ENCODE measurements around the gene OPRM1. TPM values are rescaled to one million over a fixed set of nuclear protein-coding genes. Genes with fewer than 3 reads are reported as not detected.

Gene OPRM1
- total and polyA plus RNA-seq, 4 experiments from 2014 or later, result not detected

DNA sequence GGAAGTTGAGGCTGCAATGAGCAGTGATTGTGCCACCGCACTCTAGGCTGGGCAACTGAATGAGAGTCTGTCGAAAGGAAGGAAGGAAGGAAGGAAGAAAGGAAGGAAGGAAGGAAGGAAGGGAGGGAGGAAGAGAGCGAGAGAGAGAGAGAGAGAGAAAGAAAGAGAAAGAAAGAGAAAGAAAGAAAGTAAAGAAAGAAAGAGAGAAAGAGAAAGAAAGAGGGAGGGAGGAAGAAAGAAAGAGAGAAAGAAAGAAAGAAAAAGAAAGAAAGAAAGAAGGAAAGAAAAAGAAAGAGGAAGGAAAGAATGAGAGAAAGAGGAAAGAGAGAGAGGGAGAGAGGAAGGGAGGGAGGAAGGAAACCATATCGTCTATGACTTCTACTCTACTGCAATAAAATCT, 60.2 kb downstream of the OPRM1 start:
- Histone ChIP-seq H3K27me3 (ENCODE audit: insufficient read depth, low read length) (no peaks in the 10 kb centered on the region), H3K4me1 (ENCODE audit: insufficient read depth, low read length) (no peaks in the 10 kb centered on the region), H3K36me3 (ENCODE audit: insufficient read depth, low read length) (no peaks in the 10 kb centered on the region), H3K27ac (ENCODE audit: low read depth, low read length) (no peak overlapping the region), H3K4me3 (ENCODE audit: low read length in 2 of 2) (no peak overlapping the region), H3K9me3 (ENCODE audit: control insufficient read depth in 1 of 2, low read length in 2 of 2) (no peaks in the 10 kb centered on the region)
- Mint-ChIP-seq H3K4me1 (no peaks in the 10 kb centered on the region), H3K27me3 (peaks cover 15 to 21% of the 10 kb centered on the region in 2 donors), H3K4me3 (no peak overlapping the region), H3K36me3 (no peaks in the 10 kb centered on the region), H3K27ac (no peak overlapping the region), H3K9me3 (peaks cover 0 to 5% (median under 1%) of the 10 kb centered on the region in 8 donors)
- intact Hi-C loops (cut with micrococcal nuclease), result no loop called here
- POLR2A ChIA-PET (ENCODE audit: partially characterized antibody), result no interaction called here
- CTCF ChIA-PET (ENCODE audit: partially characterized antibody), result no interaction called here
- DNase-seq, result no peak

DNA sequence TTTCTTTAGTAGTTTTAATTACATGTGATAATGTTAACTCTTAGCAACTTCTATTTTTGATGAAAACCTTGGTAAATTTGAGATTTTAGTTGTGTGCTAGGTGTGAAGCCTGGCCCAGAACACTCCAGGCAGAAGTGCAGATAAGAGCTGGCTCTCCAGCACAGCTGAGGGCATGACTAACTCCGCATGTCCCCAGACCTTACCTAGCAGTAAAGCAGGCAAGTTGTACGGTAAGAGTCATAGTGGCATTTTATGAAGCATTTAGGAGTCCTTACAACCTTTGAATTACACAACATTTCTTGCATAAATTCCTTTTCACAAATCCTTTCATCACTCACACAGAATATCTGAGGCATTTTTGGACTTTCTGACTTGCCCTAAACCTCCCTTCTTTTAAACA, 67.2 kb downstream of the OPRM1 start:
- Histone ChIP-seq H3K27ac (ENCODE audit: low read depth, low read length) (no peak overlapping the region), H3K9me3 (ENCODE audit: control insufficient read depth in 1 of 2, low read length in 2 of 2) (no peaks in the 10 kb centered on the region), H3K4me3 (ENCODE audit: low read length in 2 of 2) (no peak overlapping the region), H3K27me3 (ENCODE audit: insufficient read depth, low read length) (no peaks in the 10 kb centered on the region), H3K36me3 (ENCODE audit: insufficient read depth, low read length) (no peaks in the 10 kb centered on the region), H3K4me1 (ENCODE audit: insufficient read depth, low read length) (no peaks in the 10 kb centered on the region)
- Mint-ChIP-seq H3K36me3 (no peaks in the 10 kb centered on the region), H3K4me1 (no peaks in the 10 kb centered on the region), H3K27me3 (peaks cover 9 to 12% of the 10 kb centered on the region in 2 donors), H3K4me3 (no peak overlapping the region), H3K27ac (no peak overlapping the region), H3K9me3 (peaks cover 0 to 13% (median 5%) of the 10 kb centered on the region in 8 donors)
- intact Hi-C loops (cut with micrococcal nuclease), result no loop called here
- POLR2A ChIA-PET (ENCODE audit: partially characterized antibody), result no interaction called here
- CTCF ChIA-PET (ENCODE audit: partially characterized antibody), result no interaction called here
- DNase-seq, result no peak

DNA sequence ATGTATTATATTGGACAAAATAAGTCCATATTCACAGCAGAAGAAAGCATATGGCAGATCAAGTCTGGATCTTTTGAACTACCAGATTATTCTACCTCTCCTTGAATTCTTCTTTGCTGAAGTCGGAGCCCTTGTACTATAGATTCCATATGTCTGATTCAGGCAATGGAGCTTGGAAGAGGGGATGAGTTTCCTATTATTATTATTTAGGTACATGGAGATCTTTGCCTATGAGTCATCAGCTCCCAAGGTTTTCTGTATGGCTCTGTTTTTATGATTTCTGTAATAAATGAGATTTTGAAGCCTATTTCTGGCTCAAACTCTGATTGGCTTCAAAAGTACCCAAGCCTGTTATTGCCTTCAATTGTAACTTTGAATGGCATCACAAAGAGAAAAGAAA, 72.0 kb downstream of the OPRM1 start:
- Histone ChIP-seq H3K36me3 (ENCODE audit: insufficient read depth, low read length) (no peaks in the 10 kb centered on the region), H3K27ac (ENCODE audit: low read depth, low read length) (no peak overlapping the region), H3K9me3 (ENCODE audit: control insufficient read depth in 1 of 2, low read length in 2 of 2) (no peaks in the 10 kb centered on the region), H3K27me3 (ENCODE audit: insufficient read depth, low read length) (no peaks in the 10 kb centered on the region), H3K4me1 (ENCODE audit: insufficient read depth, low read length) (no peaks in the 10 kb centered on the region), H3K4me3 (ENCODE audit: low read length in 2 of 2) (no peak overlapping the region)
- ChIA-PET POLR2A (ENCODE audit: partially characterized antibody) (no interaction called here), CTCF (ENCODE audit: partially characterized antibody) (no interaction called here)
- H3K9me3 Mint-ChIP-seq, result peaks cover 0 to 8% (median 0%) of the 10 kb centered on the region in 8 donors
- peaks cover 7 to 11% of the 10 kb centered on the region in 2 donors for H3K27me3 Mint-ChIP-seq
- no peak overlapping the region for H3K27ac Mint-ChIP-seq
- intact Hi-C loops (cut with micrococcal nuclease), result no loop called here
- no peaks in the 10 kb centered on the region for H3K4me1 Mint-ChIP-seq
- H3K36me3 Mint-ChIP-seq, result no peaks in the 10 kb centered on the region
- no peak overlapping the region for H3K4me3 Mint-ChIP-seq
- no peak for DNase-seq

DNA sequence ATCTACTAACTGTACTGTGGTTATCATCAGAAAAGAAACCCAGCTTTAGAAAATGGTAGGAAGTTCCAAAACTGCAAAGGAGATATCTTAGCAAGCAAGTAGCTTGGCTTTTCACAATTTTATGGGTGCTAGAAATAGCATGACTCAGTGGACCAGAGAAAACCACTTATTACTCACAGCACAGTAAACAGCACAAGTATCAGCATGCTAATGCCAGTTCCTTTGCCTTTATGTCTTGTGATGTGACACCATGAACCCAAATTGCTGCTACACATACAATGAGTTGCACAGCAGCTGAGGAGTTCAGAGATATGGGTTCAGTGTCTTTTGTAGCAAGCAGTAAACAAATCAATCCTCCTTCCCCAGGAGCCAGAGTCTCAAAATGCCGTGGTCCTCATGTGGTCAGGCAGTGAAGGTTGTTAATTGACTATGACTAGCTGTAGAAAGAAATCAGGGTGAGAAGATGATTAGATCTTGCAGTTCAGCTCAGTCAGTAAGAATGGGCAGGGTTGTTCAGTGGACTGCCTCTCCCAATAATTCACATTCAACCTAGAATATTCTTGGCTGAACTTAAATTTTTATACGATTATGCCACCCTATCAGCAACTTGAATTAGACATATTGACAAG, 73.3 kb downstream of the OPRM1 start:
- H3K4me3 Mint-ChIP-seq, result no peak overlapping the region
- H3K4me3 ChIP-seq (ENCODE audit: low read length in 2 of 2), result no peak overlapping the region
- no peak overlapping the region for H3K27ac Mint-ChIP-seq
- CTCF ChIA-PET (ENCODE audit: partially characterized antibody), result no interaction called here
- H3K4me1 Mint-ChIP-seq, result no peaks in the 10 kb centered on the region
- no peaks in the 10 kb centered on the region for H3K9me3 ChIP-seq (ENCODE audit: control insufficient read depth in 1 of 2, low read length in 2 of 2)
- no peak for DNase-seq
- H3K27ac ChIP-seq (ENCODE audit: low read depth, low read length), result no peak overlapping the region
- H3K9me3 Mint-ChIP-seq, result peaks cover 0 to 4% (median 0%) of the 10 kb centered on the region in 8 donors
- POLR2A ChIA-PET (ENCODE audit: partially characterized antibody), result no interaction called here
- H3K36me3 ChIP-seq (ENCODE audit: insufficient read depth, low read length), result no peaks in the 10 kb centered on the region
- intact Hi-C loops (cut with micrococcal nuclease), result no loop called here
- no peaks in the 10 kb centered on the region for H3K27me3 ChIP-seq (ENCODE audit: insufficient read depth, low read length)
- no peaks in the 10 kb centered on the region for H3K4me1 ChIP-seq (ENCODE audit: insufficient read depth, low read length)
- peaks cover 7 to 10% of the 10 kb centered on the region in 2 donors for H3K27me3 Mint-ChIP-seq
- no peaks in the 10 kb centered on the region for H3K36me3 Mint-ChIP-seq

DNA sequence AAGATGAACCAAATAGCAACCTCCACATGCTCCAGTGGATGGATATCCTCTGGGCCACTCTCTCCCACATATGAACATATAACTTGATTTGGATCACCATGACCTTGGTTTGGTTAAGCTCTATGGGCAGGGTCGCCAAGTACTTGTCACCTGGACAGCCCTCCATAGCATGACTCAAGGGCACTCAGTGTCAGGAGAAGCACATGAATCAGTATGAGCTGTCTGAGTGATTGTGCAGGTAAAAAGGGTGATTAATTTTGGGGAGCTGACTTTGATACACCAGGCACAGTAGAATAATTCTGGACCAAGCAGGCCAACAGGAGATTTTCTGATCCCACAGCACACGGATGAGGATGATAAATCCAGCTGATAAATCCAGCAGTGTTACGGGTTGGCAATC, 74.4 kb downstream of the OPRM1 start:
- DNase-seq, result no peak
- ChIA-PET CTCF (ENCODE audit: partially characterized antibody) (no interaction called here), POLR2A (ENCODE audit: partially characterized antibody) (no interaction called here)
- H3K4me3 Mint-ChIP-seq, result no peak overlapping the region
- H3K27me3 Mint-ChIP-seq, result peaks cover 7% of the 10 kb centered on the region in 2 donors
- H3K9me3 Mint-ChIP-seq, result peaks cover 0 to 4% (median 0%) of the 10 kb centered on the region in 8 donors
- H3K36me3 ChIP-seq (ENCODE audit: insufficient read depth, low read length), result no peaks in the 10 kb centered on the region
- no peaks in the 10 kb centered on the region for H3K4me1 ChIP-seq (ENCODE audit: insufficient read depth, low read length)
- H3K9me3 ChIP-seq (ENCODE audit: control insufficient read depth in 1 of 2, low read length in 2 of 2), result no peaks in the 10 kb centered on the region
- no peak overlapping the region for H3K27ac Mint-ChIP-seq
- intact Hi-C loops (cut with micrococcal nuclease), result no loop called here
- no peaks in the 10 kb centered on the region for H3K27me3 ChIP-seq (ENCODE audit: insufficient read depth, low read length)
- no peak overlapping the region for H3K27ac ChIP-seq (ENCODE audit: low read depth, low read length)
- H3K36me3 Mint-ChIP-seq, result no peaks in the 10 kb centered on the region
- H3K4me1 Mint-ChIP-seq, result no peaks in the 10 kb centered on the region
- no peak overlapping the region for H3K4me3 ChIP-seq (ENCODE audit: low read length in 2 of 2)

DNA sequence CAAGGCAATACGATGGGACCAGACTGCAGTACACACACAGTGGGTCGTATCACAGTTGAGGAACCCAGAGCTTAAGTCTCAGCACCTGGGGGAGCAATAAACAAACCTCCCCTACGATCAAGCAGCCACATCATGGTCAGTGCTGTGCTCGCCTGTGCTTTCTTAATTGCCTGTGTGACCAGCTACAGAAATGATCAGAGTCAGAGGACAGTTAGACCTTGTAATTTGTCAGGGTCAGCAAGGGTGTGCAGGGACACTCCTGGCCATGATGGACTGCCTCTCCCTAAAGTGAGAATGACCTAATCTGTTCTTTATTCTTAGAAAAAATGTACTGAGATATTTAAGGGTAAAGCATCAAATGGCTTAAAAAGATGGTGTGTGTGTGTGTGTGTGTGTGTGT, 78.4 kb downstream of the OPRM1 start:
- intact Hi-C loops (cut with micrococcal nuclease), result no loop called here
- no peak overlapping the region for H3K4me3 Mint-ChIP-seq
- H3K27me3 Mint-ChIP-seq, result peaks cover 8 to 12% of the 10 kb centered on the region in 2 donors

DNA sequence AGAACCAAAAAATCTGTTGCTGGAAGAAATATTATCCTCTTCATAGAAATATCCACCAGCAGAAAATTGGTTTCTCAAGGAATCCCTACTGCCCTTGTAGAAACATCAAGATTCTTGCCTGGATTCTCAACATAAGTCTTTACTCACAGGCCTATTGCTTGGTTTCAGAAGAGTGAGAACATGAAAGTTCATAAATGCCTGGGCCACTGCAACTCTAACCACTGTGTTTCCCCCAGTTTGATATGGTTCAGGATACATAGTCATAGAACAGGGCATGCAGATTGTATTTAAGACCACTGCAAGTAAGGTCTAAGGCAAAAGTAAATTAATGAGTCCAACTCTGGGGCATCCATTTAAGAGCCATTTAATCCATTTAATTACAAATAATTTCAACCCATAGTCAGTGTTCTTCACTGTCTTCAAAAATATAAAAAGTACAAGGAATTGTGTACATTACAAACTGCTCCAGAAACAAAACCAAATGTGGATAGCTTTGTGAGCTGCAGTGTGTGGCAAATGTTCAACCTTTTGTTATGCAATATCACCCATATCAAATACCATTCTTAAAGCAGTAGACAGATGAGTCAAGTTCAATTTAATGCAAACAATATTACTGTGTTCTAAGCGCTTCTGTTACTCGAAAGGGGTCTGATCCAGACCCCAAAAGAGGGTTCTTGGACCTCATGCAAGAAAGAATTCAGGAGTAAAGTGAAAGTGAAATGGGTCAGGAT, 83.3 kb downstream of the OPRM1 start:
- Histone ChIP-seq H3K36me3 (ENCODE audit: insufficient read depth, low read length) (no peaks in the 10 kb centered on the region), H3K4me1 (ENCODE audit: insufficient read depth, low read length) (no peaks in the 10 kb centered on the region), H3K27me3 (ENCODE audit: insufficient read depth, low read length) (no peaks in the 10 kb centered on the region), H3K9me3 (ENCODE audit: control insufficient read depth in 1 of 2, low read length in 2 of 2) (no peaks in the 10 kb centered on the region), H3K4me3 (ENCODE audit: low read length in 2 of 2) (no peak overlapping the region), H3K27ac (ENCODE audit: low read depth, low read length) (no peak overlapping the region)
- Mint-ChIP-seq H3K4me1 (no peaks in the 10 kb centered on the region), H3K27me3 (peaks cover 5 to 6% of the 10 kb centered on the region in 2 donors), H3K4me3 (no peak overlapping the region), H3K36me3 (no peaks in the 10 kb centered on the region), H3K9me3 (peaks cover 0 to 4% (median 0%) of the 10 kb centered on the region in 8 donors), H3K27ac (no peak overlapping the region)
- POLR2A ChIA-PET (ENCODE audit: partially characterized antibody), result no interaction called here
- CTCF ChIA-PET (ENCODE audit: partially characterized antibody), result no interaction called here
- intact Hi-C loops (cut with micrococcal nuclease), result no loop called here
- no peak for DNase-seq

More for the DNA sequence above, 78.4 kb downstream of the OPRM1 start:
- H3K4me3 ChIP-seq (ENCODE audit: low read length in 2 of 2), result no peak overlapping the region
- no peaks in the 10 kb centered on the region for H3K4me1 ChIP-seq (ENCODE audit: insufficient read depth, low read length)
- ChIA-PET CTCF (ENCODE audit: partially characterized antibody) (no interaction called here), POLR2A (ENCODE audit: partially characterized antibody) (no interaction called here)
- no peaks in the 10 kb centered on the region for H3K36me3 Mint-ChIP-seq
- H3K9me3 Mint-ChIP-seq, result peaks cover 0 to 2% (median 0%) of the 10 kb centered on the region in 8 donors
- H3K36me3 ChIP-seq (ENCODE audit: insufficient read depth, low read length), result no peaks in the 10 kb centered on the region
- no peaks in the 10 kb centered on the region for H3K27me3 ChIP-seq (ENCODE audit: insufficient read depth, low read length)
- H3K4me1 Mint-ChIP-seq, result no peaks in the 10 kb centered on the region
- no peaks in the 10 kb centered on the region for H3K9me3 ChIP-seq (ENCODE audit: control insufficient read depth in 1 of 2, low read length in 2 of 2)
- H3K27ac Mint-ChIP-seq, result no peak overlapping the region
- no peak for DNase-seq
- H3K27ac ChIP-seq (ENCODE audit: low read depth, low read length), result no peak overlapping the region

Measured in CD4-positive, alpha-beta memory T cell (primary cell).